ENCODE measurements around the gene CA4. TPM values are rescaled to one million over a fixed set of nuclear protein-coding genes. Genes with fewer than 3 reads are reported as not detected.
"Not testable (repeated sequence)": the region's sequence is repeated elsewhere in the genome, so short reads cannot be mapped to it uniquely, and the experiment has no call there.

CA4 gene
- total RNA-seq: not detected

DNA sequence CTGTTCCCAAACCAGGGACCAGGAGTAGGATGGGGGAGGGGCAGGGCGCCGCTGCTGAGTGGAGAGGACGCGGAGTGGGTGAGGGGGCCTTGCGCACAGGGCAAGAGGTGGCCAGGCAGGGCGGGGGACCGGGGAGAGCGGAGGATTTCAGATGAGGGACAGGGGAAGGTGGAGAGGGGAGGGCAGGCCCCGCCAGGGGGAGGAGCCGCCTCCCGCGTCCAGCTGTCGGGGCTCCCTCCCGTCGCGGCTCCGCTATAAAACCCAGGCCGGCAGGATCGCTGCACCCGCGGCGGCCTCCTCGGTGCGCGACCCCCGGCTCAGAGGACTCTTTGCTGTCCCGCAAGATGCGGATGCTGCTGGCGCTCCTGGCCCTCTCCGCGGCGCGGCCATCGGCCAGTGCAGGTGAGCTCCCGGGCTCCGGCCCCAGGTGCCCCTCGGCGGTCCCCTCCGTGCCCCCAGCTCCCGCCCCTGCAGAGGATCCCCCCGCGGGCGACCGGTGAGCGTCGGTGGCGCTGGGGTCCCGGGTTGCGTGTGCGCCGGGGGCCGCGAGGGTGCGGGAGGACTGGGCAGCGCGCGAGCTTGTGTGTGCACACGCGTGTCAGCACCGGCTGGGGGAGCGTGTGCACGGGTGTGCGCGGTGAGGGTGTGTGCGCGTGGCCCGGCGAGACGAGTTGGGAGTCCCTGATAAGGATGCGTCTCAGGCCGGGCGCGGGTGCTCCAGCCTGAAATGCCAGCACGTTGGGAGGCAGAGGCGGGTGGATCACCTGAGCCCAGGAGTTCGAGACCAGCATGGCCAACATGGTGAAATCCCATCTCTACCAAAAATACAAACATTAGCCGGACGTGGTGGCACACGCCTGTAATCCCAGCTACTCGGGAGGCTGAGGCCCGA is at the start of gene CA4:
CA4 (plus strand) TSS at position 283 of the 892 bp plus-strand sequence; CDS start at position 345, 62 bp downstream.
- H3K27me3 Mint-ChIP-seq: peaks cover 83% of the 10 kb centered on the region
- H3K4me1 Mint-ChIP-seq: peaks cover 8% of the 10 kb centered on the region
- H3K4me3 Mint-ChIP-seq: no peak within 1 kb of the TSS
- H3K36me3 Mint-ChIP-seq: no peaks in the 10 kb centered on the region
- no peak within 1 kb of the TSS for H3K27ac Mint-ChIP-seq
- no peak for DNase-seq
- H3K9me3 Mint-ChIP-seq: no peaks in the 10 kb centered on the region

DNA sequence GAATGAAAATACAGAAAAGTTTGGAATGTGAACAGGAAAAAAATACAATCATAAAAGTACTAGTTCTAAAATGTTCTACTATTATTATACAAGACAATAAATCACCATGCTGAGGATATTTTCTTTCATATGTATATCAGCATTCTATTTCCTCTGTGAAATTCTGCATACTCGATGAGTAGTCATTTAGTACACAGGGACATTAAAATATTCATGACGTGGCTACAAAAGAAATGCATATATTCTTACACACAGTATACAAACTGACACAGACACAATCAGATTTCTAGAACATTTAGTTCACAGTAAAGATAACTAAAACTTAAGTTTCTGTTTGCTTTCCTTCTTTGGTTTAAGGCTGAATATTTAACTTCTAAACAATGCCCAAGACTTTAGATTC is 49.2 kb upstream of the CA4 start:
- peaks cover 38% of the 10 kb centered on the region for H3K27me3 Mint-ChIP-seq
- not testable (repeated sequence) for DNase-seq, H3K4me1 Mint-ChIP-seq, H3K4me3 Mint-ChIP-seq, H3K27ac Mint-ChIP-seq, H3K9me3 Mint-ChIP-seq, H3K36me3 Mint-ChIP-seq

DNA sequence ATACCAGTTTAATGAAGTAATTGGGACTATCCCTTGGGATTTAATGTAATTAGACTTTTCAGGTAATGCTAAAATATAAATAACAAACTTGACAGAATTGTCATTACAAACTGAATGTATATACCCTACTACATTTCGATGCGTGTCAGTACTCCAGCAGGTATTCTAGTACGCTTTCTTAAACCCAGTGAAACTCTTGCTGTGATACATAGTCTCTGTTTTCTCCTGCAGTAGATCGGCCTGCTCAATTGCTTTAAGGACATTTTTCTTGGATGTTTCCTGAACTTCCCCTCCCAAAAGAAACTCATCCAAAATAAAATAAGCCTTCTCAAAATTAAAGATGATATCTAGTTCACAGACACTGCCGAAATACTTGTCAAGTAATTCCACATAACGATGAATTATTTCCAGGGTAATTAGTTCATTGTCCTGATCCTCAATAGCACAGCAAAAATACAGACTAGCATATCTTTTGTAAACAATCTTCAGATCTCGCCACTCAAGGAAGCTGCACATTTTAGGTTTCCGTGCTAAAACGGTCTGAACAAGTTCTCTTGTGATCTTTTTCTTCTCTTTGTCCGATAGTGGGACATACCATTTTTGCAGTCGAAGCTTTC is 47.6 kb upstream of the CA4 start:
- DNase-seq, H3K27ac Mint-ChIP-seq, H3K36me3 Mint-ChIP-seq, H3K9me3 Mint-ChIP-seq: not testable (repeated sequence)
- Mint-ChIP-seq H3K4me1 (peaks cover 14% of the 10 kb centered on the region), H3K4me3 (peak overlapping the region; percentile 46), H3K27me3 (peaks cover 43% of the 10 kb centered on the region)

DNA sequence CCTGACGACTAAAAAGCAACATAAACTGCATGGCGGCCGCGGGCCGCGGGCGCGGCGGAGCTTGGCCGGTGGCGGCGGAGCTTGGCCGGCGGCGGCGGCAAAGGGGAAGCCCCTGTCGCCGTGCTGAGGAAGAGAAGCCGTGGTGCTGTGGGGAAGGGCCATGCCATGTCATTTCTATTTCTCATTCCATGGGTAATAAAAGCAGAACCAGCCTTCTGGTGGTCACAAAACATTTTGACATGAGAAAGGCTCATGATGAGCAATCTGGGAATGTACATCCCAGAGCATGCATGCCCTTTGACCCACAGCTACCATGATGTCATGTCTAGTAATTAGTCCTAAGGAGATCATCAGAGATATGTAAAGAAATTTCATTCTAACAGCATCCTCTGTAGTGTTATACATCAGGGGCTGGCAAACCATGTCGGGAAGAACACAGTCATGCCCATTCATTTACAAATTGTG is 47.1 kb upstream of the CA4 start:
- H3K27me3 Mint-ChIP-seq: peaks cover 43% of the 10 kb centered on the region
- DNase-seq: peak; percentile 37
- peaks cover 14% of the 10 kb centered on the region for H3K4me1 Mint-ChIP-seq
- H3K27ac Mint-ChIP-seq: no peak overlapping the region
- no peaks in the 10 kb centered on the region for H3K36me3 Mint-ChIP-seq
- H3K4me3 Mint-ChIP-seq: peak overlapping the region; percentile 46
- no peaks in the 10 kb centered on the region for H3K9me3 Mint-ChIP-seq

DNA sequence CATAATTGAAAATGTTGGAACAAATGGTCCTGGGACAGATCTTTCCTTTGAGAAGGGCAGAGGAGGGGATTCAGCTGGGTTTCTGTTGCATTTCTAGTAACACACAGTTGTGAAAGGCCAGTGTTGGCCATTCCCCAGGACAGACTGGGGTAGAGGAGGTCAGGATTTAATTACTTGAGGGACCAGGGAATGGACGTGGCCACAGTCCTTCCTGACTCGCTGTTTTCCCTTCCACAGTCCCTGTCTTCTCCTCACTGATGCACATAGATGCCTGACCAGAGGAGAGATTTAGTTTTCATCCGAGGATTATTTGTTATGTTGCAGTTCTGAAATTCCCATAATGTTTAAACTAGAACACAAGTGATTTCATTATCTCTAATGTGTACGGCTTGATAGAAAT is 45.8 kb upstream of the CA4 start:
- Mint-ChIP-seq H3K9me3 (no peaks in the 10 kb centered on the region), H3K27me3 (peaks cover 42% of the 10 kb centered on the region), H3K36me3 (no peaks in the 10 kb centered on the region), H3K27ac (no peak overlapping the region), H3K4me1 (peaks cover 14% of the 10 kb centered on the region), H3K4me3 (no peak overlapping the region)
- DNase-seq: no peak

DNA sequence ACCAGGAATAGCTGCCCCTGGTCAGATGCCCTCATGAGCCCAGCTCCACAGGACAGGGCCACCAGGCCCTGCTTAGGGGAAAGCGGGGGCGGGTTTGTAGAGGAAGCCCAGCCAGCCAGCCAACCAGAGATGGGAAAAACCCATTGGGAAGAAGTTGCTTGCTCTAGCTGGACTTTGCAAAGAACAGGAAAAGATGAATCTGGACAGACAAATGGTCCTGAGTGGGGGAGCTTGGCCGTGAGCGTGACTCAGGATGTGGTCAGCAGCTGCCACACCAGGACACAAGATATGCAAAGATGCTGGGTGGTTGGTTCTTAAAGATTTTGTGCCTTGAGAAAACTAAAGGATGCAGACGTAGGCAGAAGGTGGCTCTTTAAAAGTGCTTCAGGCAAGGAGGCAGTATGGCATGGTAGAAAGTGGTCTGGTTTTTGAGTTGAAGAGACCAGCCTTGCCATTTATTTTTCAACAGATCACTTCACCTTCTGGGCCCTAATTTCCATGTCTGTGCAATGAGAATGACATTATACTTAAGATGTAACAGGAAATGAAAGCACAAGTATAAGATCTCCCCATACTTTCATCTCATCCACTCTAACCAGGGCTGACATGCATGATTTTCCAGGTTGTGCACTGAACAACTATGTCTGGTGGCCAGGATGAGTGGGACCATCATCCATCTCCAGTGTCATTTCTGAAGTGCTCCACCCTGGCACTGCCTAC is 43.3 kb upstream of the CA4 start:
- Mint-ChIP-seq H3K27me3 (peaks cover 46% of the 10 kb centered on the region), H3K4me1 (peaks cover 14% of the 10 kb centered on the region), H3K36me3 (no peaks in the 10 kb centered on the region), H3K27ac (no peak overlapping the region), H3K4me3 (no peak overlapping the region), H3K9me3 (no peaks in the 10 kb centered on the region)
- no peak for DNase-seq

DNA sequence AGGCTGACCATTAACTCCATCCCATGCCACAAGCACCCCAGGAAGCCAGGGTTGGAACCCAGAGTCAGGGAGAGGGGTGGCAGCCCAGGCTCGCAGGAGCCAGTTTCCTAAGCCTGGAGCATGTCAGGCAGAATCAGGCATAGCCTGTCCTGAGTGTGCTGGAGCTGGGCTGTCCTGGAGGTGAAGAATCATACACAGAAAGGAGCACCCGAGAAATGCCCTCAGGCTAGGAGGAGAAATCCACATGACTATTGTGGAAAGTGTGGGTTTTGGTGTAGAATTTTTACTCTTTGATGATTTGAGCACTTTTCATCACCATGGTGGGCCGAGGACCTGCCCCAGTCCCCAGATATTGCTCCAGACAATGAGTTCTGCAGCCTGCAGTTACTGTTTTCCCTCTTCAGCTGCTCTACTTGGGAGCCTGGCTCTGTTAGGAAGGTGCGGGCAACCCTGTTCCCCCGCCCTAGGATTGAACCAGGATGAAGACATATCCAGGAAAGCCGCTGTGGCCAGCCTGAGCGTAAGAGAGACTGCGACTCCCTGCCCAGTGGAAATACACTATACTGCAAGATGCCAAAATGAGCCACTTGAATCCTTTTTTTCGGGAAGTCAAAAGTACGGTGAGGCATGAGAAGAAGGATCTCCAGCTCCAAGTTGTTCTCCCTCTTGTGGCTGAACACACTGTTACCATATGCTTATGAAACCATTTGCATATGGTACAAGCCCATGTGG is 42.1 kb upstream of the CA4 start:
- peaks cover 9% of the 10 kb centered on the region for H3K4me1 Mint-ChIP-seq

DNA sequence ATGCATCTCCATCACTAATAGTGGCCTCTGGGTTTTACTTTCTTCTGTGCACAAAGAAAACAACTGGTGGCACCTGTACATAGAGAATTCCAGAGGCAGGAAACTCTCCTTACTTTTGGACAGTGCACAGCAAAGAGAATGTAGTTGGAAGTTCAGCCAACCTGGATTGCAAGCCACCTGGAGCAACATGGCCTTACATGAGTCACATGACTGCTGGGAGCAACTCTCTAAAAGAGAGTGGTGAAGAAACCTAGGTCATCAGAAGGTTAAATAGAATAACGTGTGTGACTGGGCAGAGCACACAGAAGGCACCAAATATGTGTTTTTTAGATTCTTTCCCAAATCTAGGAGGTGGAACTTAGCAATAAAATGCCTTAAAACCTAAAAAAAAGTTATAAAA is 41.5 kb upstream of the CA4 start:
- H3K4me3 Mint-ChIP-seq: not testable (repeated sequence)

More for the DNA sequence above, 42.1 kb upstream of the CA4 start:
- H3K9me3 Mint-ChIP-seq: no peaks in the 10 kb centered on the region
- peaks cover 38% of the 10 kb centered on the region for H3K27me3 Mint-ChIP-seq
- no peak overlapping the region for H3K4me3 Mint-ChIP-seq
- H3K27ac Mint-ChIP-seq: no peak overlapping the region
- H3K36me3 Mint-ChIP-seq: no peaks in the 10 kb centered on the region
- DNase-seq: no peak

DNA sequence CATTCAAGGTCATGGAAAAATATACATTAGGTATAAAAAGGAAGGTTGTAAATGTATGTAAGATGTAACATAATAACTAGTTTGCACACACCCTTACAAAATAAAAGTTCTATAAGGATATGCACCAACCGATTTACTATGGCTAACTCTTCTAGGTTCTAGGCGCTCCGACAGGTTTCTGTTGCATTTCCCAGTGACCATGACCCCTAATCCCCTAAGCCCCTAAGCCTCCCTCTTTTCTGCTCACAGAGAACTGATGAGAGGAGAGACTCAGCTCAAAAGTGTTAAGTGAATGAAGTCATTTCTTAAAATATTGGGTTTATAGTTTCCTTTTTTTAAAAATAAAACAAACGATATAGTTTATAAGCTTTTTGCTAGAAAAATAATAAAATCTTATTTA is 41.1 kb upstream of the CA4 start:
- peaks cover 9% of the 10 kb centered on the region for H3K4me1 Mint-ChIP-seq
- no peaks in the 10 kb centered on the region for H3K9me3 Mint-ChIP-seq
- no peak overlapping the region for H3K4me3 Mint-ChIP-seq
- H3K27me3 Mint-ChIP-seq: peaks cover 27% of the 10 kb centered on the region
- no peaks in the 10 kb centered on the region for H3K36me3 Mint-ChIP-seq
- no peak overlapping the region for H3K27ac Mint-ChIP-seq
- DNase-seq: no peak

More for the DNA sequence above, 41.5 kb upstream of the CA4 start:
- peaks cover 31% of the 10 kb centered on the region for H3K27me3 Mint-ChIP-seq
- not testable (repeated sequence) for H3K27ac Mint-ChIP-seq, DNase-seq, H3K4me1 Mint-ChIP-seq, H3K36me3 Mint-ChIP-seq, H3K9me3 Mint-ChIP-seq

DNA sequence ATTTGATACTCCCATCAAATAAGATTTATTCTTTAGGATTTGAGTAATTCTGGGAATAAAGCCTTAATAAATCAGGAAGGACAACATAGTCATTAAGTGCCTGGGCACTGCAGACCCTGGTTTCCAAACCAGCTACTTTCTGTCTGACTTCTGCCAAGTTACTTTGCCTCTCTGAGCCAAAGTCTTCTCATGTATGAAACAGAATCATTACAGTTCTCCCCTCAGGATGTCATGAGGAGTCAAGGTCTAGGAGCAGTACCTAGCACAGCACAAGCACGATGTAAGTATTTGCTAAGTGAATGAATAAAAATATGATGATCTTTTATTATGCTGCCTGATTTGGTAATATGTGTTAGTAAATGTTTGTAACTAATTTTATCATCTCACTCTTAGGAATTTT is 40.6 kb upstream of the CA4 start:
- Mint-ChIP-seq H3K27me3 (peaks cover 23% of the 10 kb centered on the region), H3K4me1 (peaks cover 9% of the 10 kb centered on the region), H3K9me3 (no peaks in the 10 kb centered on the region), H3K36me3 (no peaks in the 10 kb centered on the region), H3K4me3 (no peak overlapping the region), H3K27ac (no peak overlapping the region)
- DNase-seq: no peak

DNA sequence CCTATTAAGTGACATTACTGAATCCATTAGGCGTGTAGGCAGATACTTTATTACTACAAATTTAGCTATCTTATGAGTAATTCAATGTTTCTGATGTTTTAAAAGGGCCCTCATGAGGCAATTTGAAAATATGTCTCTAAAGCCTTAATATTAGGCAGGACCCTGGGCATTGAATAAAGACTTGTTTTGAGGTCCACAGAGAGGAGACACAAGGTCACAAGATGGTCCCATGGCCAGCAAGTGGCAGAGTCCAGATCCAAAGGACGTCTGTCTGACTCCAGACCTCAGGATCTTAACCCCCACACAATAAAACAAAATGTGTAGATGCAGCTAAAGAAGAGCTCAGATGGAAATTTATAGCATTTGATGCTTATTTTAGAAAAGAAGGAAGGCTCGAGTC is 39.2 kb upstream of the CA4 start:
- no peaks in the 10 kb centered on the region for H3K36me3 Mint-ChIP-seq
- peaks cover 20% of the 10 kb centered on the region for H3K27me3 Mint-ChIP-seq
- H3K27ac Mint-ChIP-seq: no peak overlapping the region
- DNase-seq: no peak
- H3K4me3 Mint-ChIP-seq: no peak overlapping the region
- H3K9me3 Mint-ChIP-seq: no peaks in the 10 kb centered on the region
- H3K4me1 Mint-ChIP-seq: peaks cover 9% of the 10 kb centered on the region

DNA sequence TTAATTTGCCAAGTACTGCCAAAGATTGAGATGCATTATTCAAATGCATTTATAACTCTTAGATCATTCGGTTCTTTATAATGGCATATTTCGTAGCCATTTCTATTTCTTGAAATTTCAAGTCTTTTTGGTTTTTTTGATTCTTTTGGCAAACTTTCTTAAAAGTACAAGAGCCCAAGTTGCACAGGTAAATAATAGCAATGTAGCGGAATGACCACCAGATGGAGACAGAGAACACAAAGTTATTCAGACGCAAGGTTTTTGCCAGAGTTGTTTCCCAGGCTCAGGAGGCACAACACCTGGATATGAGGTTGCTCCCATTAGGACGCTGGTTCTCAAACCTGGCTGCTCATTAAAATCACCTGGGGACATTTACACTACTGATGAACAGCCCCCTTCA is 38.1 kb upstream of the CA4 start:
- H3K27me3 Mint-ChIP-seq: peaks cover 14% of the 10 kb centered on the region
- DNase-seq, H3K27ac Mint-ChIP-seq, H3K4me3 Mint-ChIP-seq, H3K36me3 Mint-ChIP-seq, H3K4me1 Mint-ChIP-seq, H3K9me3 Mint-ChIP-seq: not testable (repeated sequence)

DNA sequence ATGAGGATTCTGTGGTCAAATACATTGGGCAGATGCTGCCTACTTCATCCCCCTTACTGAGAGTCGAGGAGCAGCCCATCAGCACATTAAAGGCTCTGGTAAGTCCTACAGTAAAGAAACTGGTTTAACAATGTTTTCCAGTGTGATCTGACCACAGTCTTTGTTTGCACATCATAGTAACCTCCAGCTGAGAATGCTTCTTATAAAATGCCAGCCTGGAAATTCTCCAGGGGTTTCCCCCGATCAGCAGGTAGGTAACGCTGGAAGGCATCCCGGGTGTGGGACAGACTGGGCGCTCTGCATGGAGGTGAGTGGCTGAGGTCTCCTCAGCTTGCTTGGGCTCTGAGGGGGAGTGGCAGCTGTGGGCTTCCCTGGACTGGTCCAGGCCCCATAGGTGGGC is 34.4 kb upstream of the CA4 start:
- H3K4me1 Mint-ChIP-seq, DNase-seq, H3K27ac Mint-ChIP-seq, H3K9me3 Mint-ChIP-seq, H3K27me3 Mint-ChIP-seq, H3K4me3 Mint-ChIP-seq, H3K36me3 Mint-ChIP-seq: not testable (repeated sequence)

DNA sequence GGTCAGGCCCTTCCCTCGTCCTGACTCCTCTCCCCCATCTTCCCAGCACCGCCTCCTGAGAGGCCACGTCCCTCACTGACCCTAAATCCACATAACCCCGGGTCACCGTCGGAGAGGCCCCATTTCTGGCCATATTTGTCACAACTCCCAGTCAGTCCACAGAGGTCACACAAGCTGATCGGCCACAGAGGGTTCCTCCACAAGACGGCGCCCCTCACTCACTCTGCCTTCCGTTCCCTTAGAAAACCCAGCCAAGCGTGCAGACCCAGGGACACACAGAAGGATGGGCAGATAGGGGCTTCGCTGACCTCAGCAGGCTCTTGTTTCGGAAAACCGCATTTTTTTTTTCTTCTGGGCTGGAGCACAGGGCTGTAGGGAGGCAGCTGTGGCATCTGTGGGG is 33.6 kb upstream of the CA4 start:
- not testable (repeated sequence) for H3K27me3 Mint-ChIP-seq, H3K4me1 Mint-ChIP-seq, DNase-seq

DNA sequence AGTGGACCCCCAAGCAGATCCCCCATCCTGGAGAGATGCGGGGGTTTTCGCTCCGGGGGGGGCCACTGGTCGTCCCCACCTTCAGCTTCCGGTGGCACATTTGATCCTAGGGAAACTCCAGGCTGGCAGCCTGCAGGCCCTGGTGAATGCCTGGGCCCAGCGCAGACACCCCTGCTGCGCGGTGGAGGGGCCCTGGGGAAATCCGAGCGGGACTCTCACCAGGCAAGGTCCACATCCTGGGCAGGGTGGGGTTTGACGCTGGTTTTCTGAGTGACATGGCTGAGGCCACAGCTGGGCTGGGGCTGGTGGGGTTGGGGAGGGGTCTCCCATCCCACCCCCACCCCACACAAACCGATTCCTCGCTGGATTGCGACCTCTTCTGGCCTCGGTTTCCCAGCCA is 30.6 kb upstream of the CA4 start:
- H3K9me3 Mint-ChIP-seq, H3K27me3 Mint-ChIP-seq, DNase-seq, H3K4me3 Mint-ChIP-seq, H3K36me3 Mint-ChIP-seq, H3K27ac Mint-ChIP-seq, H3K4me1 Mint-ChIP-seq: not testable (repeated sequence)

More for the DNA sequence above, 33.6 kb upstream of the CA4 start:
- H3K4me3 Mint-ChIP-seq, H3K36me3 Mint-ChIP-seq, H3K27ac Mint-ChIP-seq, H3K9me3 Mint-ChIP-seq: not testable (repeated sequence)
